ENCODE data around the gene GPR15.

GPR15 gene

GRCh38 chr3:98532275-98532637, 478 bp downstream of the GPR15 start:
- no peak for DNase-seq

- DNase-seq: no peak
These were observed 1.2 kb downstream of the GPR15 start for GRCh38 chr3:98532709-98533571.

GRCh38 chr3:98534168-98534567, 2.4 kb downstream of the GPR15 start:
- DNase-seq: no peak

- no peak for DNase-seq
These were observed 3.0 kb downstream of the GPR15 start for GRCh38 chr3:98534734-98535133.

GRCh38 chr3:98536456-98537017, 4.8 kb downstream of the GPR15 start:
- DNase-seq: no peak

GRCh38 chr3:98540346-98540745, 8.6 kb downstream of the GPR15 start:
- no peak for DNase-seq

GRCh38 chr3:98541695-98542094, 9.9 kb downstream of the GPR15 start:
- no peak for DNase-seq

- DNase-seq: no peak
These were observed 10.8 kb downstream of the GPR15 start for GRCh38 chr3:98542623-98543022.

GRCh38 chr3:98545940-98546339, 14.2 kb downstream of the GPR15 start:
- no peak for DNase-seq

GRCh38 chr3:98548544-98548943, 16.8 kb downstream of the GPR15 start:
- DNase-seq: no peak

- no peak for DNase-seq
These were observed 19.1 kb downstream of the GPR15 start for GRCh38 chr3:98550833-98551232.

- no peak for DNase-seq
These were observed 19.5 kb downstream of the GPR15 start for GRCh38 chr3:98551236-98551635.

- no peak for DNase-seq
These were observed 20.0 kb downstream of the GPR15 start for GRCh38 chr3:98551754-98552153.

GRCh38 chr3:98552232-98553020, 20.6 kb downstream of the GPR15 start:
- no peak for DNase-seq

- no peak for DNase-seq
These were observed 21.3 kb downstream of the GPR15 start for GRCh38 chr3:98553021-98553563.

GRCh38 chr3:98553753-98554152, 22.0 kb downstream of the GPR15 start:
- DNase-seq: no peak

- no peak for DNase-seq
These were observed 22.8 kb downstream of the GPR15 start for GRCh38 chr3:98554580-98554979.

- no peak for DNase-seq
These were observed 23.2 kb downstream of the GPR15 start for GRCh38 chr3:98555025-98555379.

GRCh38 chr3:98556164-98557130, 24.7 kb downstream of the GPR15 start:
- peak; percentile 44 for DNase-seq

- DNase-seq: no peak
These were observed 25.7 kb downstream of the GPR15 start for GRCh38 chr3:98557324-98558010.

GRCh38 chr3:98558100-98558827, 26.5 kb downstream of the GPR15 start:
- DNase-seq: no peak

Measured in activated CD4-positive, alpha-beta T cell treated with anti-CD3 and anti-CD28 coated beads for 1 hour (primary cell).